HEK293 (cell line): ENCODE results near the gene RNASEH2B.

Source experiments
- CTCF ChIP-seq: fragments of 450-650 bp; formaldehyde crosslinking; IDR thresholded peaks from 2 replicates; pipeline ENCODE4 v1.5.1; 2016; ENCODE audit warnings: missing biosample characterization, missing genetic modification characterization
- PRDM4 ChIP-seq: fragments of 450-650 bp; formaldehyde crosslinking; IDR thresholded peaks from 2 replicates; pipeline ENCODE4 v1.5.1; 2017; ENCODE audit warnings: missing biosample characterization, missing genetic modification characterization
- PRDM6 ChIP-seq: fragments of 450-650 bp; formaldehyde crosslinking; IDR thresholded peaks from 2 replicates; pipeline ENCODE4 v1.5.1; 2017; ENCODE audit warnings: missing biosample characterization, missing genetic modification characterization
- TSHZ1 ChIP-seq: fragments of 450-650 bp; formaldehyde crosslinking; IDR thresholded peaks from 2 replicates; pipeline ENCODE4 v1.5.1; 2016; ENCODE audit warnings: missing biosample characterization, missing genetic modification characterization, borderline replicate concordance
- ZNF423 ChIP-seq: fragments of 450-650 bp; formaldehyde crosslinking; IDR thresholded peaks from 2 replicates; pipeline ENCODE4 v1.5.1; 2016; ENCODE audit warnings: missing biosample characterization, missing genetic modification characterization
- ZNF433 ChIP-seq: fragments of 450-650 bp; formaldehyde crosslinking; IDR thresholded peaks from 2 replicates; pipeline ENCODE4 v1.5.1; 2016; ENCODE audit warnings: missing biosample characterization, missing genetic modification characterization, low read depth
- ZNF488 ChIP-seq: fragments of 450-650 bp; formaldehyde crosslinking; IDR thresholded peaks from 2 replicates; pipeline ENCODE4 v1.5.1; 2016; ENCODE audit warnings: missing biosample characterization, missing genetic modification characterization

- TF ChIP-seq PRDM6 (tag by site-specific recombination) (no peak), ZNF433 (no peak), ZNF423 (no peak), CTCF (tag by site-specific recombination) (no peak), TSHZ1 (tag by site-specific recombination) (no peak), PRDM4 (tag by site-specific recombination) (no peak), ZNF488 (tag by site-specific recombination) (no peak)
Observed at GRCh38 chr13:50941146-50941545, 31.6 kb downstream of the RNASEH2B start.
